ENCODE results near the gene ACAP3. TPM values are rescaled to one million over a fixed set of nuclear protein-coding genes. Genes with fewer than 3 reads are reported as not detected.

ACAP3 gene
- total and polyA plus RNA-seq, 2 donors (not counting 3 experiments of a cell fraction or from before 2014, with no cell fraction given) = 27.8 to 39.0 TPM

- Histone ChIP-seq H3K4me2 (ENCODE audit: insufficient read depth, low read length) (no peak overlapping the region), H3K27ac (ENCODE audit: insufficient read depth, low read depth, low read length) (no peak overlapping the region), H3K9me1 (replicated peaks; ENCODE audit: control insufficient read depth, extremely low read depth, insufficient read depth, low read length) (no peaks in the 10 kb centered on the region), H3K9ac (replicated peaks; ENCODE audit: extremely low read depth, insufficient read depth, low read length) (no peak overlapping the region), H2AFZ (ENCODE audit: low read depth, low read length) (no peak overlapping the region), H4K20me1 (replicated peaks; ENCODE audit: control insufficient read depth, extremely low read depth, insufficient read depth, low read length) (no peaks in the 10 kb centered on the region), H3K4me3 (replicated peaks in 1 of 3; ENCODE audit: insufficient read depth in 1 of 3, low read depth in 1 of 3, low read length in 3 of 3) (no peak overlapping the region), H3K79me2 (ENCODE audit: control insufficient read depth, insufficient read depth, low read length) (no peaks in the 10 kb centered on the region), H3K27me3 (ENCODE audit: control insufficient read depth in 2 of 2, insufficient read depth in 2 of 2, low read length in 2 of 2) (no peaks in the 10 kb centered on the region), H3K9me3 (replicated peaks; ENCODE audit: control insufficient read depth, insufficient read depth, low read length) (no peaks in the 10 kb centered on the region), H3K36me3 (ENCODE audit: control insufficient read depth in 2 of 2, extremely low read depth in 1 of 2, insufficient read depth in 2 of 2, low read length in 2 of 2) (no peaks in the 10 kb centered on the region), H3K4me1 (ENCODE audit: control insufficient read depth, extremely low read depth, insufficient read depth, low read length) (peaks cover under 1% of the 10 kb centered on the region)
- ChIA-PET CTCF (interaction anchor here (1.9 kb wide), 1 partner anchor 165 kb away, joined by 12 read pairs; no protein-coding TSS in a partner anchor), POLR2A (no interaction called here)
- intact Hi-C loops (cut with micrococcal nuclease) = no loop called here
- FAIRE-seq (no peak), DNase-seq (ENCODE audit: low read depth, low spot score) (no peak)
- TF ChIP-seq POLR2A (IDR thresholded peaks at IDR 0.05; ENCODE audit: low read depth, low read length) (no peak), FOS (IDR thresholded peaks at IDR 0.05; ENCODE audit: borderline replicate concordance, insufficient read depth, low read length) (no peak), MAX (IDR thresholded peaks at IDR 0.05; ENCODE audit: insufficient read depth, insufficient read length) (no peak), CTCF (IDR thresholded peaks at IDR 0.05; ENCODE audit: extremely low read depth in 1 of 2, insufficient read depth in 1 of 2, low read depth in 1 of 2, low read length in 2 of 2) (no peak), GATA2 (IDR thresholded peaks at IDR 0.05; ENCODE audit: insufficient read depth, insufficient read length, low read depth, low read length) (no peak), EZH2 (IDR thresholded peaks at IDR 0.05; ENCODE audit: borderline replicate concordance, low read depth, low read length, severe bottlenecking) (no peak), JUN (IDR thresholded peaks at IDR 0.05; ENCODE audit: borderline replicate concordance, insufficient read depth, insufficient read length, low read depth) (no peak), MYC (IDR thresholded peaks at IDR 0.05; ENCODE audit: low read depth, low read length) (no peak), POLR2AphosphoS5 (IDR thresholded peaks at IDR 0.05; ENCODE audit: insufficient read depth, low read depth, low read length) (no peak)
- BruUV-seq (replicated peaks) = no TSS peak
- dilution Hi-C loops (cut with MboI; ENCODE audit: extremely low pct_ligation_motif_present, low sequenced_read_pairs) = no loop called here
These were observed 20.2 kb downstream of the ACAP3 start for GRCh38 chr1:1287288-1288110.

Measured in endothelial cell of umbilical vein (primary cell).